ENCODE measurements around the gene PTHLH. TPM values are rescaled to one million over a fixed set of nuclear protein-coding genes. Genes with fewer than 3 reads are reported as not detected.

PTHLH gene
- total RNA-seq, 1 experiment from 2014 or later = 2.2 TPM

DNA sequence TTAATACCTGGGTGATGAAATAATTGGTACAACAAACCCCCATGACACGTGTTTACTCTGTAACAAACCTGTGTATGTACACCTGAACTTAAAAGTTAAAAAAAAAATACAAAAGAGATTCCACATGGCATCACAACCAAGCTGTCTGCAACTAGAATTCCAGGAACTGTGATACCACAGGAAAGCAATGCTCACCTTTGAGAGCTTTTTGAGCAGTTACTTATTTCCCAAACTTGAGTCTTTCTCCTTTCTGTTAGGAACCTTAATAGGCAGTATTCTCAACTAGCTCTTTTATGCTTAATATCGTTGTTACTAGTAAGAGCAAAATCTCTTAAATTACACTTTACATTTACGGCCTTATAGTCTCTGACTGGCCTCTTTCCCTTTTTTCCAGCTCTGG, 15.2 kb downstream of the PTHLH start:
- intact Hi-C loops (cut with micrococcal nuclease; ENCODE audit: unreplicated experiment) = no loop called here
- H3K4me1 ChIP-seq (ENCODE audit: control insufficient read depth, insufficient read depth, low read length) = no peaks in the 10 kb centered on the region
- H3K9me3 ChIP-seq (ENCODE audit: control insufficient read depth, insufficient read depth, low read depth, low read length) = no peaks in the 10 kb centered on the region
- POLR2A ChIA-PET = interaction anchor here (0.6 kb wide), 1 partner anchor 919 kb away, joined by 4 read pairs; no protein-coding TSS in a partner anchor
- H3K4me3 ChIP-seq (ENCODE audit: low read depth in 2 of 2, low read length in 2 of 2) = no peak overlapping the region
- no peak overlapping the region for H3K27ac ChIP-seq (ENCODE audit: low read length)
- ATAC-seq (no peak), DNase-seq (ENCODE audit: low read depth, low spot score) (no peak)
- no TSS peak for BruUV-seq (replicated peaks)
- CTCF ChIA-PET = no interaction called here
- TF ChIP-seq POLR2AphosphoS5 (IDR thresholded peaks at IDR 0.05; ENCODE audit: low read depth, low read length) (no peak), SIN3A (IDR thresholded peaks at IDR 0.05; ENCODE audit: borderline replicate concordance, insufficient read depth, low read depth, low read length) (no peak), TCF7L2 (IDR thresholded peaks at IDR 0.05; ENCODE audit: low read depth, low read length) (no peak)
- TF ChIP-seq, protein P1, sequence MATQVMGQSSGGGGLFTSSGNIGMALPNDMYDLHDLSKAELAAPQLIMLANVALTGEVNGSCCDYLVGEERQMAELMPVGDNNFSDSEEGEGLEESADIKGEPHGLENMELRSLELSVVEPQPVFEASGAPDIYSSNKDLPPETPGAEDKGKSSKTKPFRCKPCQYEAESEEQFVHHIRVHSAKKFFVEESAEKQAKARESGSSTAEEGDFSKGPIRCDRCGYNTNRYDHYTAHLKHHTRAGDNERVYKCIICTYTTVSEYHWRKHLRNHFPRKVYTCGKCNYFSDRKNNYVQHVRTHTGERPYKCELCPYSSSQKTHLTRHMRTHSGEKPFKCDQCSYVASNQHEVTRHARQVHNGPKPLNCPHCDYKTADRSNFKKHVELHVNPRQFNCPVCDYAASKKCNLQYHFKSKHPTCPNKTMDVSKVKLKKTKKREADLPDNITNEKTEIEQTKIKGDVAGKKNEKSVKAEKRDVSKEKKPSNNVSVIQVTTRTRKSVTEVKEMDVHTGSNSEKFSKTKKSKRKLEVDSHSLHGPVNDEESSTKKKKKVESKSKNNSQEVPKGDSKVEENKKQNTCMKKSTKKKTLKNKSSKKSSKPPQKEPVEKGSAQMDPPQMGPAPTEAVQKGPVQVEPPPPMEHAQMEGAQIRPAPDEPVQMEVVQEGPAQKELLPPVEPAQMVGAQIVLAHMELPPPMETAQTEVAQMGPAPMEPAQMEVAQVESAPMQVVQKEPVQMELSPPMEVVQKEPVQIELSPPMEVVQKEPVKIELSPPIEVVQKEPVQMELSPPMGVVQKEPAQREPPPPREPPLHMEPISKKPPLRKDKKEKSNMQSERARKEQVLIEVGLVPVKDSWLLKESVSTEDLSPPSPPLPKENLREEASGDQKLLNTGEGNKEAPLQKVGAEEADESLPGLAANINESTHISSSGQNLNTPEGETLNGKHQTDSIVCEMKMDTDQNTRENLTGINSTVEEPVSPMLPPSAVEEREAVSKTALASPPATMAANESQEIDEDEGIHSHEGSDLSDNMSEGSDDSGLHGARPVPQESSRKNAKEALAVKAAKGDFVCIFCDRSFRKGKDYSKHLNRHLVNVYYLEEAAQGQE (IDR thresholded peaks at IDR 0.05; ENCODE audit: insufficient read depth in 1 of 2, low read depth in 2 of 2, low read length in 1 of 2) = no peak
- TF ChIP-seq, protein P2, sequence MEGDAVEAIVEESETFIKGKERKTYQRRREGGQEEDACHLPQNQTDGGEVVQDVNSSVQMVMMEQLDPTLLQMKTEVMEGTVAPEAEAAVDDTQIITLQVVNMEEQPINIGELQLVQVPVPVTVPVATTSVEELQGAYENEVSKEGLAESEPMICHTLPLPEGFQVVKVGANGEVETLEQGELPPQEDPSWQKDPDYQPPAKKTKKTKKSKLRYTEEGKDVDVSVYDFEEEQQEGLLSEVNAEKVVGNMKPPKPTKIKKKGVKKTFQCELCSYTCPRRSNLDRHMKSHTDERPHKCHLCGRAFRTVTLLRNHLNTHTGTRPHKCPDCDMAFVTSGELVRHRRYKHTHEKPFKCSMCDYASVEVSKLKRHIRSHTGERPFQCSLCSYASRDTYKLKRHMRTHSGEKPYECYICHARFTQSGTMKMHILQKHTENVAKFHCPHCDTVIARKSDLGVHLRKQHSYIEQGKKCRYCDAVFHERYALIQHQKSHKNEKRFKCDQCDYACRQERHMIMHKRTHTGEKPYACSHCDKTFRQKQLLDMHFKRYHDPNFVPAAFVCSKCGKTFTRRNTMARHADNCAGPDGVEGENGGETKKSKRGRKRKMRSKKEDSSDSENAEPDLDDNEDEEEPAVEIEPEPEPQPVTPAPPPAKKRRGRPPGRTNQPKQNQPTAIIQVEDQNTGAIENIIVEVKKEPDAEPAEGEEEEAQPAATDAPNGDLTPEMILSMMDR (IDR thresholded peaks at IDR 0.05) = no peak
- H3K27me3 ChIP-seq (ENCODE audit: control insufficient read depth, insufficient read depth, low read length) = peaks cover 2% of the 10 kb centered on the region; the same call in 1 of the 2 replicates
- in situ Hi-C loops (cut with HindIII; ENCODE audit: low pct_unique_long_range_greater_than_20kb, low sequenced_read_pairs) = no loop called here
- H3K36me3 ChIP-seq (ENCODE audit: control insufficient read depth, insufficient read depth, low read length) = no peaks in the 10 kb centered on the region

DNA sequence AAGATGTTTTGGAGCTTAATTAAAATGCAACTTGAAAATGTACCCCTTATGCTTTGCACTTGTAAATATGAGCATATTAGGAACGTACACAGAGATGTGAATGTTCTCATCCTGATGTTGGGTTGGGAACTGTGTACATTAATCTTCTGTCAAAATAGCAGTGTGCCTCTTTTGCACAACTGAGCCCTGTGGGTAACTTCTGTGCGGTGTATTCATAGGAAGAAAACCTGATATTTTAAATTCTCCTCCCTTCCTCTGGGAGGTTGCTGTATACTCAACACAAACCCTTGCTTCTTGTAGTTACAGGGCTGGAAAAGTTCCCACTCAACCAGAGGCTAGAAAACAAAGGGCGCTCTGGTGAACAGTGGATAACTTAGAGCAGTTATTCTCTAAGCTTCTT, 18.7 kb downstream of the PTHLH start:
- H3K9me3 ChIP-seq (ENCODE audit: control insufficient read depth, insufficient read depth, low read depth, low read length) = no peaks in the 10 kb centered on the region
- H3K27me3 ChIP-seq (ENCODE audit: control insufficient read depth, insufficient read depth, low read length) = peaks cover 2% of the 10 kb centered on the region; the same call in 1 of the 2 replicates
- H3K27ac ChIP-seq (ENCODE audit: low read length) = no peak overlapping the region
- no peaks in the 10 kb centered on the region for H3K36me3 ChIP-seq (ENCODE audit: control insufficient read depth, insufficient read depth, low read length)
- TF ChIP-seq POLR2AphosphoS5 (IDR thresholded peaks at IDR 0.05; ENCODE audit: low read depth, low read length) (no peak), SIN3A (IDR thresholded peaks at IDR 0.05; ENCODE audit: borderline replicate concordance, insufficient read depth, low read depth, low read length) (no peak), TCF7L2 (IDR thresholded peaks at IDR 0.05; ENCODE audit: low read depth, low read length) (no peak)
- TF ChIP-seq, protein P2 (IDR thresholded peaks at IDR 0.05) = no peak; the same call in 1 of the 2 replicates
- TF ChIP-seq, protein P1 (IDR thresholded peaks at IDR 0.05; ENCODE audit: insufficient read depth in 1 of 2, low read depth in 2 of 2, low read length in 1 of 2) = no peak
- ATAC-seq = no peak
- BruUV-seq (replicated peaks) = no TSS peak
- DNase-seq (ENCODE audit: low read depth, low spot score) = no peak
- H3K4me3 ChIP-seq (ENCODE audit: low read depth in 2 of 2, low read length in 2 of 2) = no peak overlapping the region
- in situ Hi-C loops (cut with HindIII; ENCODE audit: low pct_unique_long_range_greater_than_20kb, low sequenced_read_pairs) (no loop called here), intact Hi-C loops (cut with micrococcal nuclease; ENCODE audit: unreplicated experiment) (no loop called here)
- CTCF ChIA-PET = interaction anchor here (0.7 kb wide), 1 partner anchor 75 kb away, joined by 3 read pairs; no protein-coding TSS in a partner anchor
- no peaks in the 10 kb centered on the region for H3K4me1 ChIP-seq (ENCODE audit: control insufficient read depth, insufficient read depth, low read length)
- POLR2A ChIA-PET = no interaction called here

Data from Panc1 (cell line).